GM21515 (cell line): Measurements from ENCODE around the gene KLK2.
A peak's percentile ranks its signal among the peaks of the same experiment; 100 is the strongest.
"Not testable (repeated sequence)": the region's sequence is repeated elsewhere in the genome, so short reads cannot be mapped to it uniquely, and the experiment has no call there.

ENCODE experiments used
- ATAC-seq: cut with Tn5 transposase; IDR thresholded peaks from one replicate; pipeline ENCODE4 v1.9.1; 2021; ENCODE audit not compliant: unreplicated experiment

Gene KLK2

DNA sequence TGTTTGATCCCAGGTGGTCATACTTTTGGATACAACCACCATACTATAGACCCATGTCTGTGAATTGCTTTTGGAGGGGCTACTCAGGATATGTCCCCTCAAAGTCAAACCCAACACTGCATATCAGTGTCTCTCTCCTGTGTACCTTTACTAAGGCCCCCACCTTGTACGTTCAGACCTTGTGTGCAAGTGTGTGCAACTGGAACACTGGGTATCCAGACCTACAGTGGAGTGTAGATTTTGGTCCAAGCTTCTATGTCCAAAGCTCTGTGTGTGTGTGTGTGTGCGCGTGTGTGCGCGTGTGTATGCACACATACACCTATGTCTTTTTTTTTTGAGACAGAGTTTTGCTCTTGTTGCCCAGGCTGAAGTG lies 18.0 kb downstream of the KLK2 start:
- no peak for ATAC-seq

- ATAC-seq, result no peak
Observed at GRCh38 chr19:50893047-50893736, 20.0 kb downstream of the KLK2 start.

GRCh38 chr19:50894478-50895356 lies 21.5 kb downstream of the KLK2 start:
- no peak for ATAC-seq

DNA sequence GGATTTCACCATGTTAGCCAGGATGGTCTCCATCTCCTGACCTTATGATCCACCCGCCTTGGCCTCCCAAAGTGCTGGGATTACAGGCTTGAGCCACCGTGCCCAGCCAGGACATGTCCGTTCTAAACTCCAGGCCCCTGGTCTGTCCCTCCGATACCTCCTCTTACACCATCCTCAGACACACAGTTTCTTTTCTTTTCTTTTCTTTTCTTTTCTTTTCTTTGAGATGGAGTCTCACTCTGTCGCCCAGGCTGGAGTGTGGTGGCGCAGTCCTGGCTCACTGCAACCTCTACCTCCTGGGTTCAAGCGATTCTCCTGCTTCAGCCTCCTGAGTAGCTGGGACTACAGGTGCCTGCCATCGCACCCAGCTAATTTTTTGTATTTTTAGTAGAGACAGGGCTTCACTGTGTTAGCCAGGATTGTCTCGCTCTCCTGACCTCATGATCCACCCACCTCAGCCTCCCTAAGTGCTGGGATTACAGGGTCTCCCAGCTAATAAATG lies 22.9 kb downstream of the KLK2 start:
- ATAC-seq, result not testable (repeated sequence)

GRCh38 chr19:50896591-50897190 lies 23.5 kb downstream of the KLK2 start:
- peak; percentile 74 for ATAC-seq

GRCh38 chr19:50897191-50897607 lies 24.0 kb downstream of the KLK2 start:
- ATAC-seq, result peak; percentile 28

- ATAC-seq, result no peak
Observed at GRCh38 chr19:50897612-50898011, 24.4 kb downstream of the KLK2 start.

GRCh38 chr19:50898018-50898417 lies 24.8 kb downstream of the KLK2 start:
- no peak for ATAC-seq

GRCh38 chr19:50899569-50899968 lies 26.3 kb downstream of the KLK2 start:
- ATAC-seq, result no peak

DNA sequence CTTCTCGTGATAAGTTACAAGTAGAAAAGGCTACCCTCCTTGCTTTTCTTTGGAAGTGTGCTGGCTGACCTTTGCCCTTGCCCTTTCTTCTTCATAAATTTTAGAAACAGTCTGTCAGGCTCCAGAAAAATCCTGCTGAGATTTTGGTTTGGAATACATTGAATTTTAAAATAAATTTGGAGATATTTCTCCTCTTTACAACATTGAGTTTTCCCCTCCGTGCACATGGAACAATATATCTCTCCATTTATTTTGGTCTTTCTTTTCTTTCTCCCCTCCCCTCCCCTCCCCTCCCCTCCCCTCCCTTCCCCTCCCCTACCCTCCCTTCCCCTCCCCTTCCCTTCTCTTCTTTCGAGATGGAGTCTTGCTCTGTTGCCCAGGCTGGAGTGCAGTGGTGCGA lies 29.4 kb downstream of the KLK2 start:
- ATAC-seq, result no peak

GRCh38 chr19:50906217-50906616 lies 33.0 kb downstream of the KLK2 start:
- ATAC-seq, result no peak

- ATAC-seq, result no peak
Observed at GRCh38 chr19:50908336-50908735, 35.1 kb downstream of the KLK2 start.

- no peak for ATAC-seq
Observed at GRCh38 chr19:50909240-50910070, 36.2 kb downstream of the KLK2 start.

DNA sequence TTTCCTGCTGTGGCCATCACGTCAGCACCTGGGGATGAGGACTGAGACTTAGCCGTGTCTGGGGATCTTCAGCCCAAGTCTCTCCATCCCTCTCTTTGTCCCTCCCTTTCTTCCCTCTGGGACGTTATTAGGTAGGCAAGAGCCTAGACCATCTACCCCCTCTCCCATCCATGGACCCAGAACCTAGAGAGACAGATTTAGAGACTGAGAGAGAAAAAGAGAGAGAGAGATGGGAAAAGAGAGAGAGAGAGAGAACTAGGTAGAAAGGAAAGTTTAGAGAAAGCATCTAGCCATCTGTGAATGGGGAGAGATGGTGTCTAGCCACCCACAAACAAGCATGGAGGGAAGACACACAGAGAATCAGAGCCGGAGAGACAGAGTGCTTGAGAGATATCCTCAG lies 37.5 kb downstream of the KLK2 start:
- no peak for ATAC-seq

DNA sequence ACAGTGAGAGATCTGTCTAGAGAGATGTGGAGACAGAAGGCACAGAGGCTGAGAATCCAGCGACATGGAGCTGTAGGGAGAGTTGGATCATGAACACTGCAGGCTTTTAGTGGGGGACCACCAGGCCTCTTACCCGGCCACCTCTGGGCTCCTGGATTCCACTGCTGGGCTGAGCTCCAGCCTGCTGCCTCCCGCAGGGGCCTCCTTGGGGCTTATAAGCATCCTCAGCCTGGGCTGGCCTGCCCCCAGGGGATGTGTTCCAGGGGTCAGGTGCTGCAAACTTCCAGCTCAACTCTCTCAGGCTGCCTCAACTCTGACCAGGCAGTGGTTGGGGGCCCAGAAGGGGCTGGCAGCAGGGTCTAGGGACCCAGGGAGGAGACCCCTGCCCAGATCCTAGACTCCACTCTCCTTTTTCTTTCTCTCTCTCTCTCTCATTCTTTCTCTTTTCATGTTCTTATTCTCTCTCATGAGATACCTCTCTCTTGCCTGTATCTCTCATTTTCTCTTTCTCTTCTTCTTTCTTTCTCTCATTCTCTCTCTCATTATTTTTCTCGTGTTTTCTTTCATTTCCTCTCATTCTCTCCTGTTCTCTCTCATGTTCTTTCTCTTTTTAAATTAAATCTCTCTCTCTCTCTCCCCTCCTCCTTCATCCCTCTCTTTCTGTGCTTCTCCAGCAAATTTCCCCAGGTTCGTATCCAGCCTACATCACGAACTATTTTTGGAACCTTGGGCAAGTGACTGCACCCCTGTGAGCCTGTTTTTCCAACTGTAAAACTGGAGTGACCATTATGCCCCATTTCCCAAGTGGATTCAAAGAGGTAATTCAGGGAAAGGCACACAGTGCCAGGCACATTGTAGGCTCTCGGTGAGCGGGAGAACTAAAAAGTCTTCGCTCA lies 38.2 kb downstream of the KLK2 start, which contains the start of gene KLK4:
Gene KLK4 (minus strand): TSS at position 190 of the 896 bp plus-strand sequence. CDS start 657 bp downstream, outside the sequence.
- ATAC-seq, result no peak

GRCh38 chr19:50912102-50912599 lies 38.9 kb downstream of the KLK2 start:
- ATAC-seq, result no peak

DNA sequence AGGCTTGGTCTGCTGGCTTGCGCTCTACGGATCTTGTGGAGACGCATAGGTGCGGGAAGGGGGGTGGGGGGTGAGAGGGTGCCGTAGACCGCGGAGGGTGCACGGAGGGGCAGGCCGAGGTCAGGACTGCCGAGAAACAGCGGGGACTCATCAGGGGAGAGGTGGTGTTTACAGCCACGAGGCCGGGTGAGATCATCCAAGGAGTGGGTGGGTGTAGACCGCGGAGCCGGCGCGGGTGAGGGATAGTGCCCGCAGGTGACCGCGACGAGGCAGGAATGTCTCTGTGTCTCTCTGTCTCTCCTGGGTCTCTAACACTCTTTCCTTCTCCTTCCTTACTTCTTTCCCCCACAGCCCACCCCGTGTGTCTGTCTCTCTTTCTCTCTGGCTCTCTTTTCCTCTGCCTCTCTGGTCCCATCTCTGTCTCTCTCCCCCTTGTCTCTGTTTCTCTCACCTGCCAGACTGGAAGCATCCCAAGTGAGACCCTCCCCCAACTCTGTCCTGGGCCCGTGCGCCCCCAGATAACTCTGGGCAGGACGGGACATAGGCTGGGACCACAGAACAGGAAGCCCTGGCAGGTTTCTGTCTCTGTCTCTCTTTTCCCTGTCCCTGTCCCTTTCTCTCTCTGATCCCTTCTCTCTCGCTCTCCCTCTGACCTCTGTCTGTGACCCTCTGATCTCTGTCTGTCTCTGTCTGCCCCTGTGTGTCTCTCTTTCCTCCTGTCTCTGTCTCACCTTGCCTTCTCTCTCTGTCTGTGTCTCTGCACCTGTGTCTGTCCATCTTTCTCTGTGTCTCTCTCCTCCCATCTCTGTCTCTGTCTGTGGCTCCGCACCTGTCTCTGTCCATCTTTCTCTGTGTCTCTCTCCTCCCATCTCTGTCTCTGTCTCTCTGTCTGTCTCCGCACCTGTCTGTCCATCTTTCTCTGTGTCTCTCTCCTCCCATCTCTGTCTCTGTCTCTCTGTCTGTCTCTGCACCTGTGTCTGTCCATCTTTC lies 39.8 kb downstream of the KLK2 start:
- ATAC-seq, result no peak

DNA sequence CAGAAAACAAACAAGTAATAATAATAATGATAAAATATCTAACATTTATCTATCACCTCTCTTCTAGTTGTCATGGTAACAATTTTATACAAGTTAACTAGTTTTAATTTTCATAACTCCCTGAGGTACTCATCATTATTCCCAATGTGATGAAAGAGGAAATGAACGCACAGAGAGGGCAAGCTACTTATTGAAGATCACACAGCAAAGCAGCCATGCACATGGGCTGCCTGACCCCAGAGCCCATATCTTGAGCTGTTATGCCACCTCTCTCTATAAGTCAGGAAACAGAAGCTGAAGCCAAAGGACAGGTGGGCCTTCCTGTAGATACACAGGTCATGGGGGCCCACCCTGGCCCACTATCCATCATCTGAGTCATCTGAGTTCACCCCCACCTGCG lies 42.8 kb downstream of the KLK2 start:
- ATAC-seq, result no peak
